ENCODE measurements around the gene WIPF2. TPM values are rescaled to one million over a fixed set of nuclear protein-coding genes. Genes with fewer than 3 reads are reported as not detected.

The WIPF2 gene
- total and polyA plus RNA-seq, 12 donors, result 5.2 to 30.2 (median 15.2) TPM

DNA sequence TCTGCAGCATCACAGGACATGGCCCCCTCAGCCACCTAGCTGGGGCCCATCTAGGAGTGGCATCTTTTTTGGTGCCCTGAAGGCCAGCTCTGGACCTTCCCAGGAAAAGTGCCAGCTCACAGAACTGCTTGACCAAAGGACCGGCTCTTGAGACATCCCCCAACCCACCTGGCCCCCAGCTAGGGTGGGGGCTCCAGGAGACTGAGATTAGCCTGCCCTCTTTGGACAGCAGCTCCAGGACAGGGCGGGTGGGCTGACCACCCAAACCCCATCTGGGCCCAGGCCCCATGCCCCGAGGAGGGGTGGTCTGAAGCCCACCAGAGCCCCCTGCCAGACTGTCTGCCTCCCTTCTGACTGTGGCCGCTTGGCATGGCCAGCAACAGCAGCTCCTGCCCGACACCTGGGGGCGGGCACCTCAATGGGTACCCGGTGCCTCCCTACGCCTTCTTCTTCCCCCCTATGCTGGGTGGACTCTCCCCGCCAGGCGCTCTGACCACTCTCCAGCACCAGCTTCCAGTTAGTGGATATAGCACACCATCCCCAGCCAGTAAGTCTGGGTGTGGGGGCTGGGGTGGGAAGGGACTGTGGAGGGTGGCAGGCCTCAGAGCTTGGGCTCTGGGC is 111.9 kb downstream of the WIPF2 start:
- Histone ChIP-seq H3K9me3 (replicated peaks in 1 of 3) (no peaks in the 10 kb centered on the region), H3K36me3 (replicated peaks in 1 of 2) (peaks cover 0 to 8% of the 10 kb centered on the region in 2 donors), H3K27me3 (no peaks in the 10 kb centered on the region), H3K27ac (peak overlapping the region in 4 of 5 donors; percentile 12 to 94 (median 82)), H3K4me3 (no peak overlapping the region), H3K4me1 (replicated peaks in 1 of 2) (peaks cover 77 to 96% of the 10 kb centered on the region in 2 donors)
- DNase-seq, result no peak
- intact Hi-C loops (cut with DNase I), result no loop called here
- 87 to 95% (median 88%) methylated on average over 6 to 10 of the region's 10 CpGs for WGBS, 4 donors
- TF ChIP-seq POLR2A (IDR thresholded peaks at IDR 0.05) (no peak), CTCF (IDR thresholded peaks at IDR 0.05) (no peak)

DNA sequence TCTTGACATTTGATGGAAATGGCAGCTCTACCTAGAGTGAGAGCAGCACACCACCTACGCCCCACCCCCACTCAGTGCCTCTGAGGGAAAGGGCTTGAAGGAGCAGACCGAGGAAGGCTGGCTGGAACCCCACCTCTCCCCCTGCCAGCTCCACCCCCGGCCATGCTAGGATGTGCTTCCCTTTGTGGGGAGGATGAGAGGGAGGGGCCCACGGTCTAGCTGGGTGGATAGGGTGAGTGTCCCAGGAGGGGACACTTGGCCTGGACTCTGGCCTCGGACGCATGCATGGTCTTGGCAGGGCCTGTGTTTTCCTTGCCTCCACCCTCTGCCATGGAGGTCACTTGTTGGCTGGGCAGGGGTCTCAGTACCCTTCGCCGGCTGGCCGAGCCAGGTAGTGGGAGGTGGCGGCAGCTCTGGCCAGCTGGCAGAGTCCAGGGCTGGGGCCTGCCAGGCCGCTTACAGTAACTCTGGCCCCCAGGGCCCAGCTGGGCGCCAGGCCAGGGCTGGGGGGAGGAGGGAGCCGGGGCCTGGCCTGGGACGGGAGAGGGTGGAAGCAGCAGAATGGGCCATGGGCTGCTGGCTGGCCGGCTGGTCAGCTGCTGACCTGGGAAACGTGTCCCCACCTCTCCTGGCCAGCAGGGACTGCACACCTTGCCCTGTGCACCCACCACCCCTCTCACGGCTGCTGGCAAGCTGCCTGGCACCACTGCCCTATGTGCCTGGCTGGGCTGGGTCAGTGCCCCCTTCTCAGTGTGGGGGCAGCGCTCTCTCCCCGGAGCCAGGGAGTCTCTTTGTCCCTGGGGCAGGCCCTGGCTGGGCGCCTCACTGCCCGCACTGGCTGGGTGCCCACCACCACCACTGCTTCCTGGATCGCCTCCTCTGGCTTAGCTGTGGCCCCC is 112.9 kb downstream of the WIPF2 start:
- H3K27me3 ChIP-seq, result no peaks in the 10 kb centered on the region
- H3K9me3 ChIP-seq (replicated peaks in 1 of 3), result no peaks in the 10 kb centered on the region
- H3K4me1 ChIP-seq (replicated peaks in 1 of 2), result peaks cover 69 to 91% of the 10 kb centered on the region in 2 donors
- TF ChIP-seq POLR2A (IDR thresholded peaks at IDR 0.05) (peak in 1 of 2 donors; percentile 46), CTCF (IDR thresholded peaks at IDR 0.05) (peak in 5 of 6 experiments; percentile 7 to 26 (median 23))
- peak overlapping the region; percentile 72 to 94 (median 80) for H3K27ac ChIP-seq
- 8 to 22% (median 11%) methylated on average over 9 to 22 of the region's 22 CpGs for WGBS, 4 donors
- peaks cover 0 to 8% of the 10 kb centered on the region in 2 donors for H3K36me3 ChIP-seq (replicated peaks in 1 of 2)
- no peak overlapping the region for H3K4me3 ChIP-seq
- DNase-seq, result peak; percentile 88 to 94 (median 91)
- intact Hi-C loops (cut with DNase I), result no loop called here

Small RNA genes within 50 kb of the gene (microRNA-seq; reads per million reads assigned to microRNA genes)
- 0 to 0.57 (median 0) reads per million in 3 donors for gene MIR6867

Small RNA genes within 50 kb of the gene (small RNA-seq; reads per million reads assigned to genes)
- 0 reads per million in 2 donors for gene MIR6867

Other genes starting within 250 kb of the WIPF2 start
- gene PSMD3, start 238.5 kb upstream of the WIPF2 start, total RNA-seq, result 100 to 1,000 TPM in 4 of 9 donors, 10 to 100 TPM in 5; 78.8 to 123 (median 98.2) TPM
- gene PSMD3, start 238.5 kb upstream of the WIPF2 start, polyA plus RNA-seq, result 100 to 1,000 TPM in 1 of 3 donors, 10 to 100 TPM in 2; 42.8 to 109 (median 54.5) TPM
- under 1 TPM in 5 of 9 donors, not detected in 4; 0.06 to 0.74 (median 0.41) TPM for gene CSF3, start 203.9 kb upstream of the WIPF2 start, total RNA-seq
- gene CSF3, start 203.9 kb upstream of the WIPF2 start, polyA plus RNA-seq, result 1 to 10 TPM in 1 of 3 donors, under 1 TPM in 2; 0.24 to 6.1 (median 0.80) TPM
- gene MED24, start 164.9 kb upstream of the WIPF2 start, total RNA-seq, result 100 to 1,000 TPM in 1 of 9 donors, 10 to 100 TPM in 8; 34.8 to 127 (median 74.2) TPM
- gene MED24, start 164.9 kb upstream of the WIPF2 start, polyA plus RNA-seq, result 100 to 1,000 TPM in 1 of 3 donors, 10 to 100 TPM in 2; 50.3 to 103 (median 92.9) TPM
- 100 to 1,000 TPM in 3 of 9 donors, 10 to 100 TPM in 6; 39.2 to 110 (median 73.8) TPM for gene THRA, start 156.3 kb upstream of the WIPF2 start, total RNA-seq
- 10 to 100 TPM; 41.8 to 62.3 (median 50.9) TPM for gene THRA, start 156.3 kb upstream of the WIPF2 start, polyA plus RNA-seq
- gene NR1D1, start 118.7 kb upstream of the WIPF2 start, total RNA-seq, result 10 to 100 TPM in 8 of 9 donors, 1 to 10 TPM in 1; 3.4 to 69.1 (median 34.4) TPM
- gene NR1D1, start 118.7 kb upstream of the WIPF2 start, polyA plus RNA-seq, result 10 to 100 TPM; 34.5 to 59.0 (median 36.6) TPM
- gene MSL1, start 97.3 kb upstream of the WIPF2 start, total RNA-seq, result 100 to 1,000 TPM in 1 of 9 donors, 10 to 100 TPM in 8; 47.8 to 100 (median 68.2) TPM
- gene MSL1, start 97.3 kb upstream of the WIPF2 start, polyA plus RNA-seq, result 100 to 1,000 TPM in 2 of 3 donors, 10 to 100 TPM in 1; 74.2 to 143 (median 128) TPM
- gene CASC3, start 78.8 kb upstream of the WIPF2 start, total RNA-seq, result 10 to 100 TPM; 31.0 to 72.4 (median 60.9) TPM
- 10 to 100 TPM; 36.2 to 65.1 (median 57.5) TPM for gene CASC3, start 78.8 kb upstream of the WIPF2 start, polyA plus RNA-seq
- 1 to 10 TPM in 8 of 9 donors, under 1 TPM in 1; 0.24 to 5.7 (median 3.7) TPM for gene RAPGEFL1, start 41.8 kb upstream of the WIPF2 start, total RNA-seq
- gene RAPGEFL1, start 41.8 kb upstream of the WIPF2 start, polyA plus RNA-seq, result 10 to 100 TPM in 1 of 3 donors, 1 to 10 TPM in 2; 1.7 to 18.5 (median 7.3) TPM
- gene CDC6, start 68.6 kb downstream of the WIPF2 start, total RNA-seq, result 10 to 100 TPM in 2 of 9 donors, 1 to 10 TPM in 6, under 1 TPM in 1; 0.69 to 12.1 (median 2.7) TPM
- 10 to 100 TPM in 1 of 3 donors, 1 to 10 TPM in 2; 1.0 to 31.3 (median 1.0) TPM for gene CDC6, start 68.6 kb downstream of the WIPF2 start, polyA plus RNA-seq
- gene RARA, start 89.9 kb downstream of the WIPF2 start, total RNA-seq, result 10 to 100 TPM in 8 of 9 donors, 1 to 10 TPM in 1; 4.7 to 51.8 (median 33.0) TPM
- gene RARA, start 89.9 kb downstream of the WIPF2 start, polyA plus RNA-seq, result 10 to 100 TPM; 12.7 to 58.2 (median 26.8) TPM
- gene GJD3, start 145.4 kb downstream of the WIPF2 start, total RNA-seq, result 1 to 10 TPM in 8 of 9 donors, under 1 TPM in 1; 0.44 to 8.7 (median 1.9) TPM
- not detected for gene GJD3, start 145.4 kb downstream of the WIPF2 start, polyA plus RNA-seq
- 10 to 100 TPM in 1 of 9 donors, 1 to 10 TPM in 8; 1.9 to 51.1 (median 4.0) TPM for gene TOP2A, start 198.6 kb downstream of the WIPF2 start, total RNA-seq
- gene TOP2A, start 198.6 kb downstream of the WIPF2 start, polyA plus RNA-seq, result 1 to 10 TPM in 2 of 3 donors, under 1 TPM in 1; 0.32 to 3.9 (median 1.2) TPM
- 100 to 1,000 TPM in 8 of 9 donors, 10 to 100 TPM in 1; 21.4 to 458 (median 235) TPM for gene IGFBP4, start 224.1 kb downstream of the WIPF2 start, total RNA-seq
- 100 to 1,000 TPM; 126 to 335 (median 276) TPM for gene IGFBP4, start 224.1 kb downstream of the WIPF2 start, polyA plus RNA-seq

All from adrenal gland (tissue), 12 donors.